Subcutaneous adipose tissue (tissue), 4 donors: ENCODE measurements around the gene MICU1. TPM values are rescaled to one million over a fixed set of nuclear protein-coding genes. Genes with fewer than 3 reads are reported as not detected.

ENCODE experiments used
- CTCF ChIP-seq: fragments of 450-650 bp; IDR thresholded peaks from one replicate; pipeline ENCODE4 v1.5.1; 2016; ENCODE audit warnings: low read depth, mild to moderate bottlenecking, control low read depth, antibody characterized with exemption, moderate library complexity
- total RNA-seq, 4 donors: library from RNA; depleted of rRNA; stranded (reverse); fragments of >200 nt; gene quantifications; one replicate each; pipeline ENCODE4 v1.1.0, GENCODE V29; 2016

The MICU1 gene
- total RNA-seq, 4 donors from 2014 or later = 26.9 to 42.5 (median 34.9) TPM

DNA sequence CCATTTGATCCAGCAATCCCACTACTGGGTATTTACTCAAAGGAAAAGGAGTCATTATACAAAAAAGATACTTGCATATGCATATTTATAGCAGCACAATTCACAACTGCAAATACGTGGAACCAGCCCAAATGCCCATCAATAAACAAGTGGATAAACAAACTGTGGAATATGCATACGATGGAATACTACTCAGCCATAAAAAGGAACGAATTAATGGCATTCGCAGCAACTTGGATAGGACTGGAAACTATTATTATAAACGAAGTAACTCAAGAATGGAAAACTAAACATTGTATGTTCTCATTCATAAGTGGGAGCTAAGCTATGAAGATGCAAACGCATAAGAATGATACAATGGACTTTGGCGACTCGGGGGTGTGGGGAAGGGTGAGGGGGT is 108.6 kb downstream of the MICU1 start:
- TF ChIP-seq CTCF = no peak

DNA sequence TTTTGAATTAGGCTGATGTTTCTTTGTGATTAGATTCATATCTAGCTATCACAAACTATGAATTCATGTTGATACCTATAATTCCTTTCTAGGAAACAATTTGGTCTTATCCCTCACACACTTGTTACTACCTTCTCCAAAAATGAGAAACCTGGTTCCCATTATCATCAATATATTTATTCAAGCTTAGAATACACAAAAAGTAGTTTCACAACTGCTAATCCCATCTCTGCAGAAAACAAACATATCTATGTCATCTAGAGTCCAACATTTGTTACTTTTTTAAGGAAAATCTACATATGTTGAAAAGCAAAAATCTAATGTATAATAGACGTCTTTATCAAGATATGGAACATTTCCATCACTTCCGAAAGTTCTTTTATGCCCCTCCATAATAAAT is 110.4 kb downstream of the MICU1 start:
- TF ChIP-seq CTCF = no peak

DNA sequence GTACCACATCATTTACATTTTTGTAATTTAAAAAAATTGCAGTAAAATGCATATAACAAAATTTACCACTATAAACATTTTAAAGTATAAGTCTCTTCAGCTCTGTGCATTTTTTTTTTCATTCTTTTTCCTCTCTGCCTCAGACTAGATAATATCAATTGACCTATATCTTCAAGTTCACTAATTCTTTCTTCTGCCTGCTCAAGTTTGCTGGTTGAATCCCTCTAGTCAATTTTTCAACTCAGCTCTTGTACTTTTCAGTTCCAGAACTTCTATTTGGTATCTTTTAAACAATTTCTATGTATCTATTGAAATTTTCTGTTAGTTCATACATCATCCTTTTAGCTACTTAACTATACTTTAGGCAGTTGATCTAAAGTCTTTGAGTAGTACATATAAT is 112.0 kb downstream of the MICU1 start:
- TF ChIP-seq CTCF = no peak

GRCh38 chr10:72511459-72511858 is 114.4 kb downstream of the MICU1 start:
- TF ChIP-seq CTCF = no peak

- TF ChIP-seq CTCF = no peak
Measured at GRCh38 chr10:72509941-72510340, 115.9 kb downstream of the MICU1 start.

DNA sequence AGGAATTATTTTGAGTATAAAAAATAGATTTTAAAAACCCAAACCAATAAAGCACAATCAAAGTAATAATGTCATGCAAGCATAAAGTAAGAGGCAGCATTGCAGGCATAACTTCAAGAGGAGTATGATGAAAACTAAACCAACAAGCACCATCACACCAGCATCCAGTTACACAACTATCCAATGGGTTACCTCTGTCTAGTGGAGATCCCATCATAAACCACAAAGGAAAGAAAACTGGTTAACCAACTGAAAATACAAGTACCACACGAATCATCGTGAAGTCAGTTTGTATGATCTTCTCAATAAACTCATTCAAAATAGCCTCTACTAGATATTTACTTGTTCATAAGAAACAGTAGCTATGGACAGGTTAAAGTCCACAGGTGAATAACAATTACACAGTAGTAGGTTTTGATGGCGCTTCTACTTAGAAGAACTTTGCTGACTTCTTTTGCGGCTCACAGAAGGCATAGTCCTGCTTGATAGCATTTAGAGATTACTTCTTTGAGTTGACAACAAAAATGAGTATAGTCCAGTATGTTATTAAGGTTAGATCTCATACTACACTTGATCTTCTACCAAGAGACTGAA is 116.6 kb downstream of the MICU1 start:
- no peak for TF ChIP-seq CTCF

- no peak for TF ChIP-seq CTCF
Measured at GRCh38 chr10:72508033-72508432, 117.8 kb downstream of the MICU1 start.

GRCh38 chr10:72506474-72506873 is 119.4 kb downstream of the MICU1 start:
- no peak for TF ChIP-seq CTCF
